Astrocyte (in vitro differentiated cells and primary cell): ENCODE data around the gene BORCS5.

Experiments
- EZH2 ChIP-seq: IDR thresholded peaks from 2 replicates; pipeline ENCODE4 v1.6.1; 2012; ENCODE audit warnings: mild to moderate bottlenecking, low read length, inconsistent platforms; ENCODE audit not compliant: insufficient read depth
- TF ChIP-seq, protein P1 (sequence below): IDR thresholded peaks from 2 replicates; pipeline ENCODE4 v1.5.1; 2011; ENCODE audit warnings: low read depth, mild to moderate bottlenecking, inconsistent platforms, low read length, moderate library complexity; ENCODE audit not compliant: insufficient read depth

DNA sequence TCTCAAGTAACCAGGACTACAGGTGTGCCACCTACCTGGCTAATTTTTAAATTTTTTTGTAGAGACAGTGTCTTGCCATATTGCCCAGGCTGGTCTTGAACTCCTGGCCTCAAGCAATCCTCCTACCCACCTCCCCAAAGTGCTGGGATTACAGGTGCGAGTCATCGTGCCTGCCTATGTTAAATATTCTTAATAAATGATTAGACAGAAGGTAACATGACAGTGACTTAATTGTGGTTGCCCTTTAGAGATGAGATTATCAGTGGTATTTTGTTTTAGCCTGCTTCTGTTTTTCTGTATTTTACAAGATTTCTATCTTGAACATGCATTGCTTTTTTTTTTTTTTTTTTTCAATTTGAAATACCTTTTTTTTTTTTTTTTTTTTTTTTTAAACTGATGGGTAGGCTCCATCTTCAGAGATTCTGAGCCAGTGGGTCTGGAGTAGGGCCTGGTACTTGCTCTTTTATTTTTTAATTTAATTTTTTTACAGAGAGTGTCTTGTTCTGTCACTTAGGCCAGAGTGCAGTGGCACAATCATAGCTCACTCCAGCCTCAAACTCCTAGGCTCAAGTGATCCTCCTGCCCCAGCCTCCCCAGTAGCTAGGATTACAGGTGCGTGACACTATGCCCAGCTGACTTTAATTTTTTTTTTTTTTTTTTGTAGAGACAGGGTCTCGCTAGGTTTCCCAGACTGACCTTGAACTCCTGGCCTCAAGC, 88.4 kb downstream of the BORCS5 start:
- TF ChIP-seq, protein P1, sequence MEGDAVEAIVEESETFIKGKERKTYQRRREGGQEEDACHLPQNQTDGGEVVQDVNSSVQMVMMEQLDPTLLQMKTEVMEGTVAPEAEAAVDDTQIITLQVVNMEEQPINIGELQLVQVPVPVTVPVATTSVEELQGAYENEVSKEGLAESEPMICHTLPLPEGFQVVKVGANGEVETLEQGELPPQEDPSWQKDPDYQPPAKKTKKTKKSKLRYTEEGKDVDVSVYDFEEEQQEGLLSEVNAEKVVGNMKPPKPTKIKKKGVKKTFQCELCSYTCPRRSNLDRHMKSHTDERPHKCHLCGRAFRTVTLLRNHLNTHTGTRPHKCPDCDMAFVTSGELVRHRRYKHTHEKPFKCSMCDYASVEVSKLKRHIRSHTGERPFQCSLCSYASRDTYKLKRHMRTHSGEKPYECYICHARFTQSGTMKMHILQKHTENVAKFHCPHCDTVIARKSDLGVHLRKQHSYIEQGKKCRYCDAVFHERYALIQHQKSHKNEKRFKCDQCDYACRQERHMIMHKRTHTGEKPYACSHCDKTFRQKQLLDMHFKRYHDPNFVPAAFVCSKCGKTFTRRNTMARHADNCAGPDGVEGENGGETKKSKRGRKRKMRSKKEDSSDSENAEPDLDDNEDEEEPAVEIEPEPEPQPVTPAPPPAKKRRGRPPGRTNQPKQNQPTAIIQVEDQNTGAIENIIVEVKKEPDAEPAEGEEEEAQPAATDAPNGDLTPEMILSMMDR = no peak
- TF ChIP-seq EZH2 = no peak
